HEK293 (cell line): ENCODE results near the gene CAP1.

Source experiments
- AEBP2 ChIP-seq: fragments of 450-650 bp; formaldehyde crosslinking; IDR thresholded peaks from 2 replicates; pipeline ENCODE4 v1.5.1; 2016; ENCODE audit warnings: missing biosample characterization, missing genetic modification characterization, borderline replicate concordance
- BCL11A ChIP-seq: fragments of 450-650 bp; formaldehyde crosslinking; IDR thresholded peaks from 2 replicates; pipeline ENCODE4 v1.5.1; 2016; ENCODE audit warnings: low read depth, missing biosample characterization, missing genetic modification characterization
- HOXD13 ChIP-seq: sonication (generic); formaldehyde crosslinking; IDR thresholded peaks from 2 replicates; pipeline ENCODE4 v1.8.0; 2022; ENCODE audit warnings: missing genetic modification reagents, borderline replicate concordance
- KLF9 ChIP-seq: fragments of 450-650 bp; formaldehyde crosslinking; IDR thresholded peaks from 2 replicates; pipeline ENCODE4 v1.5.1; 2016; ENCODE audit warnings: missing biosample characterization, missing genetic modification characterization, low read depth
- SETDB1 ChIP-seq: IDR thresholded peaks from one replicate; pipeline ENCODE4 v1.6.1; 2017; ENCODE audit warnings: mild to moderate bottlenecking, low read length, moderate library complexity, mixed read lengths; ENCODE audit not compliant: insufficient read length
- SP2 ChIP-seq: fragments of 450-650 bp; formaldehyde crosslinking; IDR thresholded peaks from 2 replicates; pipeline ENCODE4 v1.5.1; 2016; ENCODE audit warnings: missing biosample characterization, missing genetic modification characterization
- TSHZ1 ChIP-seq: fragments of 450-650 bp; formaldehyde crosslinking; IDR thresholded peaks from 2 replicates; pipeline ENCODE4 v1.5.1; 2016; ENCODE audit warnings: missing biosample characterization, missing genetic modification characterization, borderline replicate concordance
- YY2 ChIP-seq: fragments of 450-650 bp; formaldehyde crosslinking; IDR thresholded peaks from 2 replicates; pipeline ENCODE4 v1.5.1; 2016; ENCODE audit warnings: missing biosample characterization, missing genetic modification characterization
- ZBTB1 ChIP-seq: fragments of 450-650 bp; formaldehyde crosslinking; IDR thresholded peaks from 2 replicates; pipeline ENCODE4 v1.5.1; 2016; ENCODE audit warnings: missing biosample characterization, missing genetic modification characterization
- ZFP69B ChIP-seq: fragments of 450-650 bp; formaldehyde crosslinking; IDR thresholded peaks from 2 replicates; pipeline ENCODE4 v1.5.1; 2016; ENCODE audit warnings: missing biosample characterization, missing genetic modification characterization
- ZNF112 ChIP-seq: fragments of 450-650 bp; formaldehyde crosslinking; IDR thresholded peaks from 2 replicates; pipeline ENCODE4 v1.5.0; 2017; ENCODE audit warnings: missing biosample characterization, missing genetic modification characterization
- ZNF24 ChIP-seq: fragments of 450-650 bp; formaldehyde crosslinking; IDR thresholded peaks from 2 replicates; pipeline ENCODE4 v1.5.1; 2016; ENCODE audit warnings: missing biosample characterization, missing genetic modification characterization
- ZNF391 ChIP-seq: fragments of 450-650 bp; formaldehyde crosslinking; IDR thresholded peaks from 2 replicates; pipeline ENCODE4 v1.5.1; 2016; ENCODE audit warnings: low read depth, missing biosample characterization, missing genetic modification characterization, borderline replicate concordance
- ZNF423 ChIP-seq: fragments of 450-650 bp; formaldehyde crosslinking; IDR thresholded peaks from 2 replicates; pipeline ENCODE4 v1.5.1; 2016; ENCODE audit warnings: missing biosample characterization, missing genetic modification characterization
- ZNF473 ChIP-seq: fragments of 450-650 bp; formaldehyde crosslinking; IDR thresholded peaks from 2 replicates; pipeline ENCODE4 v1.5.1; 2017; ENCODE audit warnings: missing biosample characterization, missing genetic modification characterization
- ZNF555 ChIP-seq: fragments of 450-650 bp; formaldehyde crosslinking; conservative IDR thresholded peaks from 2 replicates; pipeline ENCODE4 v1.5.1; 2017; ENCODE audit warnings: missing biosample characterization, mild to moderate bottlenecking, missing genetic modification characterization, inconsistent platforms
- ZNF571 ChIP-seq: fragments of 450-650 bp; formaldehyde crosslinking; IDR thresholded peaks from 2 replicates; pipeline ENCODE4 v1.5.0; 2017; ENCODE audit warnings: missing biosample characterization, missing genetic modification characterization
- ZNF580 ChIP-seq: fragments of 450-650 bp; formaldehyde crosslinking; IDR thresholded peaks from 2 replicates; pipeline ENCODE4 v1.5.1; 2016; ENCODE audit warnings: missing biosample characterization, missing genetic modification characterization
- ZNF585B ChIP-seq: fragments of 450-650 bp; formaldehyde crosslinking; IDR thresholded peaks from 2 replicates; pipeline ENCODE4 v1.5.1; 2016; ENCODE audit warnings: missing biosample characterization, missing genetic modification characterization
- ZNF843 ChIP-seq: fragments of 450-650 bp; formaldehyde crosslinking; IDR thresholded peaks from 2 replicates; pipeline ENCODE4 v1.5.1; 2016; ENCODE audit warnings: missing biosample characterization, missing genetic modification characterization
- ZSCAN5A ChIP-seq: fragments of 450-650 bp; formaldehyde crosslinking; IDR thresholded peaks from 2 replicates; pipeline ENCODE4 v1.5.1; 2016; ENCODE audit warnings: missing biosample characterization, missing genetic modification characterization
- TF ChIP-seq, protein P1 (sequence below): fragments of 450-650 bp; IDR thresholded peaks from 2 replicates; pipeline ENCODE4 v1.5.1; 2018; ENCODE audit warnings: missing biosample characterization, missing genetic modification characterization
- TF ChIP-seq, protein P2 (sequence below): fragments of 450-650 bp; formaldehyde crosslinking; IDR thresholded peaks from 2 replicates; pipeline ENCODE4 v1.5.1; 2016; ENCODE audit warnings: missing biosample characterization, missing genetic modification characterization
- TF ChIP-seq, protein P3 (sequence below): fragments of 450-650 bp; formaldehyde crosslinking; IDR thresholded peaks from 2 replicates; pipeline ENCODE4 v1.5.1; 2017; ENCODE audit warnings: missing biosample characterization, mild to moderate bottlenecking, missing genetic modification characterization, moderate library complexity
- TF ChIP-seq, protein P4 (sequence below): fragments of 450-650 bp; formaldehyde crosslinking; IDR thresholded peaks from 2 replicates; pipeline ENCODE4 v1.5.1; 2016; ENCODE audit warnings: missing biosample characterization, missing genetic modification characterization

CAP1 gene

GRCh38 chr1:40096977-40097782 lies 56.7 kb downstream of the CAP1 start, which contains the start of gene PPT1 (continued):
- TF ChIP-seq ZNF24 (tag by site-specific recombination), result peak; percentile 93
- no peak for TF ChIP-seq ZNF571 (tag by site-specific recombination)
- TF ChIP-seq, protein P1, sequence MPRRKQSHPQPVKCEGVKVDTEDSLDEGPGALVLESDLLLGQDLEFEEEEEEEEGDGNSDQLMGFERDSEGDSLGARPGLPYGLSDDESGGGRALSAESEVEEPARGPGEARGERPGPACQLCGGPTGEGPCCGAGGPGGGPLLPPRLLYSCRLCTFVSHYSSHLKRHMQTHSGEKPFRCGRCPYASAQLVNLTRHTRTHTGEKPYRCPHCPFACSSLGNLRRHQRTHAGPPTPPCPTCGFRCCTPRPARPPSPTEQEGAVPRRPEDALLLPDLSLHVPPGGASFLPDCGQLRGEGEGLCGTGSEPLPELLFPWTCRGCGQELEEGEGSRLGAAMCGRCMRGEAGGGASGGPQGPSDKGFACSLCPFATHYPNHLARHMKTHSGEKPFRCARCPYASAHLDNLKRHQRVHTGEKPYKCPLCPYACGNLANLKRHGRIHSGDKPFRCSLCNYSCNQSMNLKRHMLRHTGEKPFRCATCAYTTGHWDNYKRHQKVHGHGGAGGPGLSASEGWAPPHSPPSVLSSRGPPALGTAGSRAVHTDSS, result no peak
- TF ChIP-seq HOXD13 (CRISPR knock-in tag), result no peak
- TF ChIP-seq, protein P2, sequence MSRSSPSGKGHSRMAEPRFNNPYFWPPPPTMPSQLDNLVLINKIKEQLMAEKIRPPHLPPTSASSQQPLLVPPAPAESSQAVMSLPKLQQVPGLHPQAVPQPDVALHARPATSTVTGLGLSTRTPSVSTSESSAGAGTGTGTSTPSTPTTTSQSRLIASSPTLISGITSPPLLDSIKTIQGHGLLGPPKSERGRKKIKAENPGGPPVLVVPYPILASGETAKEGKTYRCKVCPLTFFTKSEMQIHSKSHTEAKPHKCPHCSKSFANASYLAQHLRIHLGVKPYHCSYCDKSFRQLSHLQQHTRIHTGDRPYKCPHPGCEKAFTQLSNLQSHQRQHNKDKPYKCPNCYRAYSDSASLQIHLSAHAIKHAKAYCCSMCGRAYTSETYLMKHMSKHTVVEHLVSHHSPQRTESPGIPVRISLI (tag by site-specific recombination), result no peak
- TF ChIP-seq ZNF580, result 0 out of 2 replicates have a peak, but pooled peaks have one; percentile 23
- 0 out of 2 replicates have a peak, but pooled peaks have one; percentile 40 for TF ChIP-seq ZSCAN5A (tag by site-specific recombination)
- peak; percentile 90 for TF ChIP-seq KLF9 (tag by site-specific recombination)
- TF ChIP-seq AEBP2 (tag by site-specific recombination), result no peak
- no peak for TF ChIP-seq ZNF391
- TF ChIP-seq, protein P3, sequence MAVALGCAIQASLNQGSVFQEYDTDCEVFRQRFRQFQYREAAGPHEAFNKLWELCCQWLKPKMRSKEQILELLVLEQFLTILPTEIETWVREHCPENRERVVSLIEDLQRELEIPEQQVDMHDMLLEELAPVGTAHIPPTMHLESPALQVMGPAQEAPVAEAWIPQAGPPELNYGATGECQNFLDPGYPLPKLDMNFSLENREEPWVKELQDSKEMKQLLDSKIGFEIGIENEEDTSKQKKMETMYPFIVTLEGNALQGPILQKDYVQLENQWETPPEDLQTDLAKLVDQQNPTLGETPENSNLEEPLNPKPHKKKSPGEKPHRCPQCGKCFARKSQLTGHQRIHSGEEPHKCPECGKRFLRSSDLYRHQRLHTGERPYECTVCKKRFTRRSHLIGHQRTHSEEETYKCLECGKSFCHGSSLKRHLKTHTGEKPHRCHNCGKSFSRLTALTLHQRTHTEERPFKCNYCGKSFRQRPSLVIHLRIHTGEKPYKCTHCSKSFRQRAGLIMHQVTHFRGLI (tag by site-specific recombination), result peak; percentile 80
- no peak for TF ChIP-seq SETDB1
- TF ChIP-seq ZNF843, result 0 out of 2 replicates have a peak, but pooled peaks have one; percentile 22
- no peak for TF ChIP-seq ZNF423 (tag by site-specific recombination)
- TF ChIP-seq BCL11A (tag by site-specific recombination), result no peak
- no peak for TF ChIP-seq ZNF555 (tag by site-specific recombination)
- TF ChIP-seq ZFP69B (tag by site-specific recombination), result peak; percentile 95
- TF ChIP-seq ZNF112, result no peak
- TF ChIP-seq YY2 (tag by site-specific recombination), result peak; percentile 91
- TF ChIP-seq ZNF585B (tag by site-specific recombination), result no peak
- no peak for TF ChIP-seq ZNF473 (tag by site-specific recombination)
- peak; percentile 8; the same call in 1 of the 2 replicates for TF ChIP-seq TSHZ1 (tag by site-specific recombination)
- TF ChIP-seq ZBTB1 (tag by site-specific recombination), result 0 out of 2 replicates have a peak, but pooled peaks have one; percentile 37
- TF ChIP-seq, protein P4, sequence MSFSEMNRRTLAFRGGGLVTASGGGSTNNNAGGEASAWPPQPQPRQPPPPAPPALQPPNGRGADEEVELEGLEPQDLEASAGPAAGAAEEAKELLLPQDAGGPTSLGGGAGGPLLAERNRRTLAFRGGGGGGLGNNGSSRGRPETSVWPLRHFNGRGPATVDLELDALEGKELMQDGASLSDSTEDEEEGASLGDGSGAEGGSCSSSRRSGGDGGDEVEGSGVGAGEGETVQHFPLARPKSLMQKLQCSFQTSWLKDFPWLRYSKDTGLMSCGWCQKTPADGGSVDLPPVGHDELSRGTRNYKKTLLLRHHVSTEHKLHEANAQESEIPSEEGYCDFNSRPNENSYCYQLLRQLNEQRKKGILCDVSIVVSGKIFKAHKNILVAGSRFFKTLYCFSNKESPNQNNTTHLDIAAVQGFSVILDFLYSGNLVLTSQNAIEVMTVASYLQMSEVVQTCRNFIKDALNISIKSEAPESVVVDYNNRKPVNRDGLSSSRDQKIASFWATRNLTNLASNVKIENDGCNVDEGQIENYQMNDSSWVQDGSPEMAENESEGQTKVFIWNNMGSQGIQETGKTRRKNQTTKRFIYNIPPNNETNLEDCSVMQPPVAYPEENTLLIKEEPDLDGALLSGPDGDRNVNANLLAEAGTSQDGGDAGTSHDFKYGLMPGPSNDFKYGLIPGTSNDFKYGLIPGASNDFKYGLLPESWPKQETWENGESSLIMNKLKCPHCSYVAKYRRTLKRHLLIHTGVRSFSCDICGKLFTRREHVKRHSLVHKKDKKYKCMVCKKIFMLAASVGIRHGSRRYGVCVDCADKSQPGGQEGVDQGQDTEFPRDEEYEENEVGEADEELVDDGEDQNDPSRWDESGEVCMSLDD (tag by site-specific recombination), result 0 out of 2 replicates have a peak, but pooled peaks have one; percentile 3
- TF ChIP-seq SP2 (tag by site-specific recombination), result peak; percentile 30; the same call in 1 of the 2 replicates
